HK-2 (cell line): Measurements from ENCODE around the gene ADSS1.
"Not testable (repeated sequence)": the region's sequence is repeated elsewhere in the genome, so short reads cannot be mapped to it uniquely, and the experiment has no call there.

Source experiments
- DNase-seq: peaks from one replicate; pipeline ENCODE4 v3.0.0-alpha.2; 2018; ENCODE audit not compliant: unreplicated experiment

ADSS1 gene

DNA sequence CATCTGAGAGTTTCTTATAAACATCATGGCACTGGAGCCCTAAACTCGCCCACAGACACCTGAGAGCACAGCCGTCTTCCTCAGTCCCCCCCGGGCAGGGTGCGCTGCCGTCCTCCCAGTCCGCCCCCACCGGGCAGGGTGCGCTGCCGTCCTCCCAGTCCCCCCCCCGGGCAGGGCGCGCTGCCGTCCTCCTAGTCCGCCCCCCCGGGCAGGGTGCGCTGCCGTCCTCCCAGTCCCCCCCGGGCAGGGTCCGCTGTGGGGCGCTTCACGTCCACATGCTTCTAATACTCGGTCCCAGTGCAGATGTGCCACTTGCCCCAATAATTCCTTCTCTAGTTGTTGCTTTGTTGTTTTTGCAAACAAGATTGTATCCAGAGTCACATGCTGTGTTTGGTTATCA, 6.9 kb upstream of the ADSS1 start:
- DNase-seq = no peak

DNA sequence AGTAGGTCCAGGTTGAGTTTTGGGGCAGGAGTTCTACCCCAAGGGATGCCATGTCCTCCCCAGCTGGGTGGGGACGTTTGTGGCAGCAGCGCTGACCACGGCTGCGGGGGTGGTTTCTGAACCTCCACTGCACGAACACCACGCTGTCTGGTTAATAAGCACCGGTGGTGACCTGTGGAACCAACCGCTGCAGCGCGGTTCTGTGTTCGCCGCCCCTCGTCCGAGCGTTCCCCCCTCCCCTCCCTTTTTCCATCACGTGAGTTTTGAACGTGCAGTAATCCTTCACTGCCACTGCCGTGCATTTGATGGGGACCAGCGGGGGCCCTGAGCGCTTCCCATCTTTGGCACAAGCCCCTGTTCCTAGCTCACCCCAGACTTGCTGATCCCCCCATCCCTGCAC, 6.4 kb upstream of the ADSS1 start:
- no peak for DNase-seq

DNA sequence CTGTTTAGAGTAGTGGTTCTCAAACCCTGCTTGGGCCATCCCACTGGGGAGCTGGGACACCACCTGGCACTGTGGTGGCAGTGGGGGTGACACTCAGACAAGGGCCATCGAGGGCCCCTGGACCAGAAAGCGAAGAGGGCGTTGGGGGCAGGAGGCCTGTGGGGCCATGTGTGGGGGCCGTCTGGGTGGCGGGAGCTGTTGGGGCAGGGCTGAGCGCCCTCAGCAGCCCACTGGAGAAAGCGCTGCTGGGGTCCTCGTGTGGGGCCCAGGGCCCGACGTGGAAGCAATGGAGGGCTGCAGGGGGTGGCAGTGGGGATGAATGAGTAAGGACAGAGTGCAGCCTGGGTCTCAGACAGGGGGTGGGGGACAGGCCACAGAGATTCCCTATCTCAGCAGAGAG, 5.9 kb upstream of the ADSS1 start:
- no peak for DNase-seq

DNA sequence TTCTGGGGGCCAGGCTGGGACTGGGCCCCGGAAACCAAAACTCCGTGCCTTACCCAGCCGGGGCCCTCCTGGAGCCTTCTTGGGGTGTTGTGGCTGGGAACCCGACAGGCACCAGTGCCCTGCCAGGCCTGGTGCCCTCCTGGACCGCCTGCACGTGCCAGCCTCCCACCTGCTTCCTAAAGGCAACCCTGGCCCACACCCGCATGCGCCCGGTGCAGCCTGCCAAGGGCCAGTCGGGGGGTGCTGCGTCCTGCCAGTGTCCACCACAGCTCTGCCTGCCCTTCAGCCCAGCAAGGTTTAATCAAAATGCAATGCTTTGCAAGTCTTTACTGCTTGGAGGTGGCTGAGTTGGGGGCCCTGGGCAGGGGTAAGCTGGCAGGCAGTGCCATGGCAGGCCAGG, 5.2 kb upstream of the ADSS1 start:
- DNase-seq = no peak

- DNase-seq = no peak
Observed at GRCh38 chr14:104719343-104719742, 4.7 kb upstream of the ADSS1 start.

- no peak for DNase-seq
Observed at GRCh38 chr14:104721505-104722431, 2.3 kb upstream of the ADSS1 start.

DNA sequence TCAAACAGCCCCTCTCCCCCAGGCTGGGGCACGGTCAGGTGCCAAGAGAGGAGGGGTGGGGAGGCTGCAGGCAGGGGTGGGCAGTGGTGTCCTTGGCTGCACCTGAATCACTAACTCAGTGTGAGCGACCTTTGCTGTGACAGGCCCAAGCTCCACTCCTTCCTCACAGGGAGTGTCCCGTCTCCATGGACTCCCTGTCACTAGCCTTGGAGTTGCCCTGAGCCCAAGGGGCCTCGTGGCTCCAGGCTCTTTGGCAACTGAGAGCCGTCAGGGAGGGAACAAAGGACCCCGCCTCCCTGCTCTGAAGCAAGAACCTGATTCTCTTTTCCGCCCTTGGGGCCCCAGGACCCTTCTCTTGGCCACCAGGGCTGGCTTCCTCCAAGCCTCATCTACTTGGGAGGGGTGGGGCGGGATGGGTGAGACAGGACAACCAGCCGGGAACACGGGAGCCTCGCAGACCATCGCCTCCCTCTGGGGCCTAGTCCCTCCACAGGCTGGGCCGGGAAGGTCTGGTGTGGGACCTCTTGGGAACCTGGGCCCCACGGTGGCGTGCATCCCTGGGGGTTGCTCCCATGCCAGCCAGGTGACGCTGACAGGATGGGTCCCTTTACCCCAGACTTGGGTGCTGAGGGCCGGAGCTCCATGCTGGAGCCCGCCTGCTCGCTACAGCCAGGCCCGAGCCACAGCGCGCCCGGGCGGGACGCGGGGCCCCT, 935 bp upstream of the ADSS1 start:
- no peak for DNase-seq

DNA sequence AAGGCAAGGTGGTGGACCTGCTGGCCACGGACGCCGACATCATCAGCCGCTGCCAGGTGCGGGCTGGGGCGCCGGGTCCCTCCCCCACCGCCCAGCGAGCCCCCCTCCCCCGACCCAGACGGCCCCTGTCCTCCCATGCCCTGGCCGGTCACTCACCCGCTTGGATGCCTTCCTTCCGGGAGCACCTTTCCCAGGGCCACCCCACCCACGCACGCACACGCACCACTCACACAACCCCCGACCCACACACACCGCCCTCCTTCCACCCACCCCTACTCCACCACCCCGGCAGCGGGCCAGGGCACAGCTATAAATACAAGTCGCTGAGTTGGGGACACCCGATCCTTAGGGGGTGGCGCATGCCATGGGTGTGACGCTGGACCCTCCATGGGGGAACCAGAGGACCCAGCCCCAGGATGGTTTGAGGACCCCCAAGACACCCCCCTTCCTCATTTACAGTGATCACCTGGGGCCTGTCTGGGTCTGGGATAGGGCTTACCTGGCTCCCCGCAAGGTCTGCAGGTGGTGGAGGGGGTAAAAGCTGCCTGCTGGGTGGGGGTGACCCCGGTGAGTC, 465 bp downstream of the ADSS1 start:
- peak; percentile 56 for DNase-seq

- DNase-seq = peak; percentile 46
Observed at GRCh38 chr14:104724981-104725771, 1.1 kb downstream of the ADSS1 start.

DNA sequence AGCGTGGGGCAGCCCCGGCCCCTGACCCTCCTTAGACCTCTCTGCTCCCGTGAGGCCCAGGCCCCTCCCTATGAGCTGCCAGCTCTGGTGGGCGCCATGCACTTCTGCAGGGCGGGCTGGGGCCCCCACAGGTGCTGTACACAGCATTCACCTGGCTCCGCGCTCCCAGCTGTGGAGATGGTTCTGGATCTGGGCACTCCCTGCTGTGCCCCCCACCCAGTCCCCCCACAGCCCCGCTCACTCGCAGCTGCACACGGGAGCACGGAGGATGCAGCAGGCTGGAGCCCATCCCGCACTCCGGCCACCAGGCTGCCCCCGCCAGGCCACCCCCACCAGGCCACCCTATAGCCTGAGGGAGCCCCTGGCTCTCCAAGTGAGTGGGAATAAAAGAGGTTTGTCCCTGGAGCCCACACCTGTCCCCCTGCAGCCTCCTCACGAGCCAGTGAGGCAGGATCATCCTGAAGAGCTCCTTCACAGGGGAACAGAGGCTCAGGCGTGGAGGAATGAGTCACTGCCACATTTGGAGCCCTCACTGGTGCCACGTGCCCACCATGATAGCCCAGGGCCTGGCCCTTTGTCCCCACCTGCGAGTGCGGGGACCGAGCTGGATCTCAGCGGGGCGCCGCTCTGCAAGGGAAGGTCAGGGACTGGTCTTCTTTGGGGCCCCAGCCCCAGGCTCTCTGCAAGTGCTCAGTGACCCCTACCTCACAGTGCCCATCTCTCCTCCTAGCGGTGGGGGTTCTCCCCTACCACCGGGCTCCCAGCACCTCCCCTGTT, 1.9 kb downstream of the ADSS1 start:
- DNase-seq = no peak

- DNase-seq = no peak
Observed at GRCh38 chr14:104726600-104727451, 2.8 kb downstream of the ADSS1 start.

DNA sequence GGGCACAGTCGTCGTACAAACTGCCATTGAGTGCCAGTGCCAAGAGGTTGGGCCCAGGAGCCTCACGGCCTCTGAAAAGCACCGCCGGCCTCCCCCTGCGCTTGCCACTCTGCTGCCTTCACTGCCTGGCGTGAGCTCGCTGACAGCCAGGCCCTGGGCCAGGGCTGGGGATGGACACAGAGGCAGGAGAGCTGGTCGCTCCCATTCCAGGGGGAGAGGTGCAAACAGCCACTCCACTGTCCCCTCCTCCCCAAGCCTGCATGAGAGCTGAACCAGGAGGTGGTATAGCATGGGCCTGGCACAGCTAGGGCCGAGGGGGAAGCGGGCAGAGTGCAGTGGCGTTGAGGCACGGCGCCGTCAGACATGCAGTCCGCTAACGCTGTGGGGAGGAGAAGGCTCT, 4.6 kb downstream of the ADSS1 start:
- no peak for DNase-seq

DNA sequence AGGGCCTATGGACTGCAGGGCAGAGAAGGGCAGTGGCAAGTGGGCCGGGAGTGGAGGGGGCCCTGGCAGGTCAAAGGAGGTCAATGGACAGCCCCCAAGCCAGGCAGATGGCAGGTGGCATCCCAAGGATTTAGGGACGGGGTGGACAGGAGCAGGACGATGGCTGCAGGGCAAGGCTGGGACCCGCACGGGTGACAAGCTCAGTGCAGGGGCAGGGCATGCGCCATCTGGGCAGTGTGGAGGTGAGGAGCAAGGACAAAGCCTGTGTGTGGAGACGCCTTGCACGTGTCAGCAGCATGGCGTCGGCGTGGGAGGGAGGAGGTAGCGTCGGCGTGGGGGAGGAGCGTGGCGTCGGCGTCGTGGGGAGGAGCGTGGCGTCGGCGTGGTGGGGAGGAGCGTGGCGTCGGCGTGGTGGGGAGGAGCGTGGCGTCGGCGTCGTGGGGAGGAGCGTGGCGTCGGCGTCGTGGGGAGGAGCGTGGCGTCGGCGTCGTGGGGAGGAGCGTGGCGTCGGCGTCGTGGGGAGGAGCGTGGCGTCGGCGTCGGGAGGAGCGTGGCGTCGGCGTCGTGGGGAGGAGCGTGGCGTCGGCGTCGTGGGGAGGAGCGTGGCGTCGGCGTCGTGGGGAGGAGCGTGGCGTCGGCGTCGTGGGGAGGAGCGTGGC, 5.3 kb downstream of the ADSS1 start:
- DNase-seq = not testable (repeated sequence)

GRCh38 chr14:104729835-104730181, 5.8 kb downstream of the ADSS1 start:
- no peak for DNase-seq

DNA sequence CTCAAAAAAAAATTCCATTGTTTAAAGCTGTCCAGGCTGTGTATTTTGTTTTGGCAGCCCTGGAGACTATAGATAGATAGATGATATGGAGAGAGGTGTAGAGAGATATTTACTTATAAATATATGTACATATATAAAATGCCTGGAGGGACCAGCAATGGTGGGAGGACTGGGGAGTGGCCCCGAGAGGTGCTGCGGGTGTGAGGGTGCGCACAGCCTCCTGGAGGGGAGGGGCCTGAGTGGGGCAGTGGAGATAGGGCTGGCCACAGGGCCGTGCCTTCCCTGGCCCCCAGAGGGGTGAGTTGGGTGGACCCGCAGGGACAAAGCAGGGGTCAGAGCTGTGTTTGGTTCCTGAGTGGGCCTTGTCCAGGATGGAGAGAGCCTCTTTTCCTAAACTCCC, 6.5 kb downstream of the ADSS1 start:
- no peak for DNase-seq

DNA sequence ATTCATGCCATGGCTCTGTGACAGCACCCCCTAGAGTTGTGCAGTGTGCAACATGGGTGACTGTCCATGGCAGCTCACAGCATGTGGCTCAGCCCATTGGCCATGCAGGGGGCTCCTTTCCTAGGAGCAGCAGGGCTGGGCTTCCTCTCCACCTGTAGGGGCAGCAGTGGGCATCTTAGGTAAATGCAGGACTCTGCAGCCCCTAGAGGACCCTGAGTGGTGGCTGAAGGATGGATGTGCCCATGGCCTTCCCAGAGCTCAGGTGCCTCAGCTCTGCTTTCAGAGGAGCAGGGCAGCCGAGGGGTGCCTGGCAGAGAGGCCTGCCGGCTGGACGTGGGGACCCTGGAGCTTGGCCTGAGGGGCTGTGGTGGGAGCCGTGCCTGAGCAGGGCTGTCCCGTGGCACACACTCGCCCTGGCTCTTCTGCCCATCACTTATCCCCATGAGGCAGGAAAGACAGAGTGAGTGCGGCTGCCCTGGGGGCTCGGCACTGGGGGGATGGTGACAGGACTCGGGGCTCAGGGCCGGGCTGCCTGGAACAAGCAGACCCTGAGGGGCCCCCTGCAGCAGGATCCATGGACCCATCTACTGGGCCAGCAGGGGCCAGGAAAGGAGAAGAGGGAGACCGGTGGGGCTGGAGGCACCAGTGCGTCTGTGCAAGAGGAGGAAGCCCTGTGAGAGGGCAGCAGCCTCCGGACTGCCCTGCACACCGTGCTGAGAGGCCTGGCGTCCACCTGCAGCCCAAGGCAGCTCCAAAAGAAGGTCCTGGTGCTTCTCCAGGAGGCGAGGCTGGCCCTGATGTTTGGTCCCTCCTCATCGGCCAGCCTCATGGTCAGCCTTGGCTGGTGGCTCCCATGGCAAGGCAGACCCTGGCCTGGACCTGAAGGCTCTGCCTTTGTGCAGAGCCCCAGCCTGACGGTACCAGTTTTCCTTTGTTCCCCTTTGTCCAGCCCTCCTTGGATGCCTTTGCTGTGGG, 7.6 kb downstream of the ADSS1 start:
- no peak for DNase-seq

- DNase-seq = no peak
Observed at GRCh38 chr14:104732355-104732804, 8.4 kb downstream of the ADSS1 start.

DNA sequence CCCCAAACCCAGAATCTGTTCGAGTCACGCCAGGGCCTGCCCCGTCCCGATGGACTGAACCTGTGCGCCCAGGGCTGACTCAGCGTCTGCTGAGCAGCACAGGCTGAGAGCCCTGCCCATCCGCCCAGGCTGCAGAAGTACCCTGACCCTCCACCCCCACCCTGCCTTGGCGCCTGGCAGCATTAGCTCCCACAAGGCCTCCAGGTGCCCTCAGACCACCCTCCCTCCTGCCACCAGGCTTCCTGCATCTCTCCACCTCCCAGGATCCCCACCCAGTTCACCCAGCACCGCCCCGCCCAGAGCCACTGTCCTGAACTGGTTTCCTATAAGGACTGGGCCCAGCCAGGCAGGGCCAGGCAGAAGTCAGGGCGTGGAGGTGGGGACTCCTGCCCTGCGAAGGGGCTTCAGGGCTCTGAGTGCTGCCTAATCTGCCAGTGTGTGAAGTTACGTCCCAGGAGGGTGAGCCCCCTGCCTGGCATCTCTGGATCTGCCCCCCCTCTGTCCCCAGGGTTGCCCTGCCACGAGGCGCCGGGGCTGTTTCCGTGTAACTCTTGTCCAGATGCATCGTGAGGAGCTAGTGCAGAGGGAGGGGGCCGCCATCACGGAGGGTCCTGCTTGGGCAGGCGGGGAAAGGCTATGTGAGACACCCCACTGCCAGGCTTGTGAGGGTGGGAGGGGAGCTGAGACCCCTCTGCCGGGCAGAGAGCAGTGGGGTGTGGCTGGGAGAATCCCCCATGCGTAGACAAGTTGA, 9.1 kb downstream of the ADSS1 start:
- DNase-seq = no peak
